Heart left ventricle (tissue), 16 donors: ENCODE measurements around the gene FKBP1A. TPM values are rescaled to one million over a fixed set of nuclear protein-coding genes. Genes with fewer than 3 reads are reported as not detected.
A peak's percentile ranks its signal among the peaks of the same experiment; 100 is the strongest.
"Not testable (repeated sequence)": the region's sequence is repeated elsewhere in the genome, so short reads cannot be mapped to it uniquely, and the experiment has no call there.

Source experiments
- ATAC-seq, 4 donors: fragments of 200-7000 bp; cut with Tn5 transposase; one replicate each; pipeline ENCODE4 v1.9.1; 2020 to 2022; ENCODE audit warnings: moderate library complexity in 4 of 4, mild to moderate bottlenecking in 3 of 4, moderate number of reproducible peaks in 1 of 4
- DNase-seq, 5 donors: peaks; one replicate each; pipeline ENCODE4 v3.0.0-alpha.2; 2020
- H3K27ac ChIP-seq, 12 donors: fragments of 200-600 bp; sonication (generic) in 4 of 12; one replicate each; pipeline versions ENCODE4 v1.5.0 to v1.8.0; 2016 to 2022; ENCODE audit warnings: mild to moderate bottlenecking in 2 of 12
- H3K27me3 ChIP-seq, 9 donors: fragments of 200-600 bp; sonication (generic) in 2 of 9; one replicate each; pipeline versions ENCODE4 v1.5.1 to v1.8.0; 2016 to 2022; ENCODE audit warnings: mild to moderate bottlenecking in 3 of 9
- H3K36me3 ChIP-seq, 9 donors: fragments of 200-600 bp; sonication (generic) in 2 of 9; one replicate each; pipeline versions ENCODE4 v1.5.0 to v1.8.0; 2018 to 2022; ENCODE audit warnings: mild to moderate bottlenecking in 2 of 9
- H3K4me1 ChIP-seq, 12 donors: fragments of 200-600 bp; sonication (generic) in 4 of 12; one replicate each; pipeline versions ENCODE4 v1.5.0 to v1.8.0; 2016 to 2022; ENCODE audit warnings: mild to moderate bottlenecking in 3 of 12
- H3K4me3 ChIP-seq, 12 donors: fragments of 200-600 bp; sonication (generic) in 4 of 12; one replicate each; pipeline versions ENCODE4 v1.5.0 to v1.8.0; 2017 to 2022; ENCODE audit warnings: mild to moderate bottlenecking in 9 of 12, moderate library complexity in 4 of 12
- H3K9me3 ChIP-seq, 12 donors: fragments of 200-600 bp; sonication (generic) in 4 of 12; one replicate each; pipeline versions ENCODE4 v1.5.0 to v1.8.0; 2016 to 2022; ENCODE audit warnings: mild to moderate bottlenecking in 1 of 12
- POLR2A ChIP-seq, 2 donors: fragments of 450-650 bp; IDR thresholded peaks; one replicate each; pipeline ENCODE4 v1.6.1; 2017; ENCODE audit warnings: antibody characterized with exemption in 2 of 2, mild to moderate bottlenecking in 2 of 2, moderate library complexity in 2 of 2
- WGBS, 4 donors: extraction: QIAGEN DNeasy Blood & Tissue Kit in 2 of 4; methylation state at CpG; one replicate each; pipeline versions ENCODE4 v1.1.5 to v1.1.7; 2013 to 2018; 5-methylcytosine and 5-hydroxymethylcytosine counted together
- intact Hi-C, 10 donors: fragments of 100-400 bp; cut with DNase I; formaldehyde crosslinking; loops; one replicate each; pipeline versions ENCODE4 v1.11.1 to v1.14.2; 2022
- polyA plus RNA-seq, 2 donors: library from polyadenylated mRNA; stranded (reverse); fragments of 200-250 nt; gene quantifications; one replicate each; pipeline ENCODE4 v1.2.3, GENCODE V29; 2013
- total RNA-seq, 9 donors: library from RNA; depleted of rRNA in 2 of 9; stranded (reverse); fragments of >200 nt in 2 of 9; fragmentation: NEBNext Ultra II Directional in 3 of 9; extraction: Animal tissue kit (Norgen Biotek cat#: 25700) in 3 of 9; gene quantifications; one replicate each; pipeline versions ENCODE4 v1.1.0 to v1.2.4, GENCODE V29; 2016 to 2023
- TF ChIP-seq, protein P1 (sequence below), 12 donors: fragments of 200-600 bp; sonication (generic) in 4 of 12; IDR thresholded peaks; one replicate each; pipeline versions ENCODE4 v1.5.0 to v1.8.0; 2018 to 2022; ENCODE audit warnings: antibody characterized with exemption in 12 of 12, mild to moderate bottlenecking in 5 of 12
- donor health status: ischemic (EF 13 %, LVEDD 7.1; RV severe dilation, severe dysfunction).
- donor health status: healthy with polysubstance abuse.
- donor health status: DM: no; HTN: yes; CAD: no.
- donor health status: DM: no; HTN: no; CAD: no.
- donor health status: ischemic (EF 25% LVEDD 6.9; RV normal size, moderate dysfunction).
- donor health status: ischemic (EF 25% LVEDD 5.7; RV mildly dilated, moderate dysfunction).
- donor health status: healthy.
- donor health status: DM: yes; HTN: yes; CAD: no.
- donor health status: ischemic (EF 35%, LVEDD 5.7; RV mildly dilated, moderate dysfunction).
- donor health status: nonischemic (EF 11% LVEDD 7.7; RV severe dilation, severe dysfunction).
- donor health status: DM: yes; HTN: yes; CAD: no.
- donor health status: PGD.
- donor health status: ischemic (EF 29% LVEDD 5.4; RV normal size, mild dysfunction).
- donor health status: nonischemic (EF 23%, LVEDD 6.1; RV moderate dilation, normal function).

FKBP1A gene
- total and polyA plus RNA-seq, 11 donors, result 71.3 to 401 (median 144) TPM

DNA sequence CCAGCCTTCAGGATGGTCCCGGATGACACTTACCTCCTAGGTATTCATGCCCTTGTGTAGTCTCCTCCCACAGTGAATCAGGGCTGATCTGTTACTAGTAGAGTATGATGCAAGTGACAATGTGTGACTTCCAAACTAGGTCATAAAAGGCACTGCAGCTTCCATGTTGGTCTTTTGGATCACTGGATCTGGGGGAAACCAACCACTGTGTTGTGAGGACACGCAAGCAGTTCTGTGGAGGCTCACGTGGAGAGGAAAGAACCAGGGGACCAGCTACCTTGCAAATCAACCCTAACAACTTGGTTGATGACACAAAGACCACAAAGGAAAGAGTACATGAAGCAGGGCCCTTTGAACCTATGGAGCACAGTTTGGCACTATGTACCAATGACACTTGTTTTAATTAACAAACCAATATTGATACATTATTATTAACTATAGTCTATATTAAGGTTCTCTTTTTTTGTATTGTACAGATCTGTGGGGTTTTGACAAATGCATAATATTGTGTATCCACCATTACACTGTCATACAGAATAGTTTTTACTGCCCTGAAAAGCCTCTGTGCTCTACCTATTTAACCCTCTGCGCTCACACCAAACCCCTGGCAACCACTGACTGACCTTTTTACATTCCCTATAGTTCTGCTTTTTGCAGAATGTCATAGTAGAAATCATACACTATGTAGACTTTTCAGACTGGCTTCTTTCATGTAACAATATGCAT, 47.7 kb downstream of the FKBP1A start:
- intact Hi-C loops, result no loop called here
- DNase-seq (peak in 1 of 5 donors; percentile 7), ATAC-seq (no peak)
- Histone ChIP-seq H3K4me1 (peaks cover 0 to 12% (median 0%) of the 10 kb centered on the region in 12 donors), H3K9me3 (peaks cover 0 to 32% (median 6%) of the 10 kb centered on the region in 12 donors), H3K4me3 (no peak overlapping the region), H3K27me3 (no peaks in the 10 kb centered on the region), H3K27ac (no peak overlapping the region), H3K36me3 (no peaks in the 10 kb centered on the region)
- 86 to 99% (median 95%) methylated on average over 4 of the region's 4 CpGs for WGBS, 4 donors
- TF ChIP-seq, protein P1, sequence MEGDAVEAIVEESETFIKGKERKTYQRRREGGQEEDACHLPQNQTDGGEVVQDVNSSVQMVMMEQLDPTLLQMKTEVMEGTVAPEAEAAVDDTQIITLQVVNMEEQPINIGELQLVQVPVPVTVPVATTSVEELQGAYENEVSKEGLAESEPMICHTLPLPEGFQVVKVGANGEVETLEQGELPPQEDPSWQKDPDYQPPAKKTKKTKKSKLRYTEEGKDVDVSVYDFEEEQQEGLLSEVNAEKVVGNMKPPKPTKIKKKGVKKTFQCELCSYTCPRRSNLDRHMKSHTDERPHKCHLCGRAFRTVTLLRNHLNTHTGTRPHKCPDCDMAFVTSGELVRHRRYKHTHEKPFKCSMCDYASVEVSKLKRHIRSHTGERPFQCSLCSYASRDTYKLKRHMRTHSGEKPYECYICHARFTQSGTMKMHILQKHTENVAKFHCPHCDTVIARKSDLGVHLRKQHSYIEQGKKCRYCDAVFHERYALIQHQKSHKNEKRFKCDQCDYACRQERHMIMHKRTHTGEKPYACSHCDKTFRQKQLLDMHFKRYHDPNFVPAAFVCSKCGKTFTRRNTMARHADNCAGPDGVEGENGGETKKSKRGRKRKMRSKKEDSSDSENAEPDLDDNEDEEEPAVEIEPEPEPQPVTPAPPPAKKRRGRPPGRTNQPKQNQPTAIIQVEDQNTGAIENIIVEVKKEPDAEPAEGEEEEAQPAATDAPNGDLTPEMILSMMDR (IDR thresholded peaks at IDR 0.05), result no peak
- TF ChIP-seq POLR2A (IDR thresholded peaks at IDR 0.05), result no peak

DNA sequence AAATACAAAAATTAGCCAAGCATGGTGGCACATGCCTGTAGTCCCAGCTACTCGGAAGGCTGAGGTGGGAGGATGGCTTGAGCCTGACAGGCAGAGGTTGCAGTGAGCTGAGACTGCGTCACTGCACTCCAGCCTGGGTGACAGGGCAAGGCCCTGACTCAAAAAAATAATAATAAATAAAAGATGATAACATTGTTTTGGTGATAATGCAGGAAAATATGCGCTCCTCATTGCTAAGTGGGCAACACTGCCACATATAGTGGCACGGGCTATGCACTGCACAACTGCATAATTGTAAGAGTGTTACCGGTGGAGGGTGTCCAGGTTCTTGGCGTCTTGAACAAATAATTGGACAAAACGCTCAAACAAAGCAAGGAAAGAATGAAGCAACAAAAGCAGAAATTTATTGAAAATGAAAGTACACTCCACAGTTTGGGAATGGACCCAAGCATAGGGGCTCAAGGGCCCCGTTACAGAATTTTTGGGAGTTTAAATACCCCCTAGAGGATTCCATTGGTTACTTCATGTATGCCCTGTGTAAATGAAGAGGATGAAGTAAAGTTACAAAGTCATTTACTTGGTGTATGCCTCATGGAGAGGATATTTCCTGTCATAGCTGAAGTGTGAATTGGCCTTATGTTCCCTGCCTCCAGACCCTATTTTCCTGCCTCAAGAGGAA, 49.3 kb downstream of the FKBP1A start:
- peak in 1 of 5 donors; percentile 5 for DNase-seq
- peaks cover 0 to 19% (median 4%) of the 10 kb centered on the region in 12 donors for H3K9me3 ChIP-seq
- WGBS, 4 donors, result 87 to 92% (median 89%) methylated on average over 8 of the region's 8 CpGs
- intact Hi-C loops, H3K4me3 ChIP-seq, ATAC-seq, H3K27ac ChIP-seq, H3K27me3 ChIP-seq, H3K36me3 ChIP-seq: not testable (repeated sequence)
- TF ChIP-seq, protein P1 (IDR thresholded peaks at IDR 0.05), result peak in 1 of 12 donors; percentile 12
- H3K4me1 ChIP-seq, result peaks cover 0 to 16% (median under 1%) of the 10 kb centered on the region in 12 donors

DNA sequence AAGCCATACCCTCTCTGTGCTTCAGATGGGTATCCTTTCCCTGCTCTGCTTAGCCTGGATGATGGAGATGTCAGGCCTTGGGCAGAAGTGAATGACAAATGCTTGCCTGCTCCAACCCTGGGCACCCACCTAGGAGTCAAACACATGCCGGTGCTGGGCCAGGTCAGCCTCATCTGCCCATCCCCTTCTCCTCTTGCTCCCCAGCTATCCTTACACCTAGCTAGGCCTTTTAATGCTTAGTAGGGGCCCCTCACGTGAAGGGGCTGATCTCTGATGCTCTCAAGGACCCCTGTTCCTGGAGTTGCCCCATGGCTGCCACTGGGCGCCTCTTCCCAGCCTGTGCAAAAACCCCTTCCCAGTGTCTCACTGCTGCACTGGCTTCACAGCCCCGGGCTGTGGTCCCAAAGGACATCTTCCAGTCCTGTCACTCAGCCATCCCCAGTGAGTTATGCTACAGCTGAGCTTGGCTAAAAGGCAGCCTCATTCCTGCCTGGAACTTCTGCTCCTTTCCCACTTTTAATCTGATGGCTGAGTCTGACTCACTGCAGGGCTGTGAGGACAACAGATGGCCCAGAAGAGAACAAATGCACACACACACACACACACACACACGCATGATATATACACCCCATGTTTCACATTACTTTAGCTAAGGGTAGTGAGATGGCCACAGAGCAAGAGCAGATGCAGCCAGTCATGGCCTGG, 51.1 kb downstream of the FKBP1A start:
- H3K4me1 ChIP-seq, result peaks cover 6 to 35% (median 17%) of the 10 kb centered on the region in 12 donors
- DNase-seq, result peak in 1 of 5 donors; percentile 9

More for the DNA sequence above, 51.1 kb downstream of the FKBP1A start:
- TF ChIP-seq POLR2A (IDR thresholded peaks at IDR 0.05), result no peak
- TF ChIP-seq, protein P1 (IDR thresholded peaks at IDR 0.05), result no peak
- H3K4me3 ChIP-seq, result no peak overlapping the region
- intact Hi-C loops, result no loop called here
- 75 to 85% (median 84%) methylated on average over 5 of the region's 5 CpGs for WGBS, 4 donors
- ATAC-seq, result peak in 2 of 4 donors; percentile 14 to 38
- H3K27me3 ChIP-seq, result no peaks in the 10 kb centered on the region
- no peak overlapping the region for H3K27ac ChIP-seq
- H3K36me3 ChIP-seq, result no peaks in the 10 kb centered on the region
- peaks cover 0 to under 1% (median 0%) of the 10 kb centered on the region in 12 donors for H3K9me3 ChIP-seq
